Hepatocyte (in vitro differentiated cells): ENCODE measurements around the gene SLC32A1.

Experiments used
- CTCF ChIP-seq: fragments of 200-600 bp; sonication (generic); IDR thresholded peaks from 2 replicates; pipeline ENCODE4 v1.5.1; 2016; ENCODE audit warnings: antibody characterized with exemption, mild to moderate bottlenecking; ENCODE audit not compliant: poor library complexity
- EZH2phosphoT487 ChIP-seq: fragments of 200-600 bp; sonication (generic); IDR thresholded peaks from one replicate; pipeline ENCODE4 v1.6.1; 2018; ENCODE audit warnings: antibody characterized with exemption, mild to moderate bottlenecking, low read depth, moderate library complexity; ENCODE audit not compliant: unreplicated experiment, severe bottlenecking

DNA sequence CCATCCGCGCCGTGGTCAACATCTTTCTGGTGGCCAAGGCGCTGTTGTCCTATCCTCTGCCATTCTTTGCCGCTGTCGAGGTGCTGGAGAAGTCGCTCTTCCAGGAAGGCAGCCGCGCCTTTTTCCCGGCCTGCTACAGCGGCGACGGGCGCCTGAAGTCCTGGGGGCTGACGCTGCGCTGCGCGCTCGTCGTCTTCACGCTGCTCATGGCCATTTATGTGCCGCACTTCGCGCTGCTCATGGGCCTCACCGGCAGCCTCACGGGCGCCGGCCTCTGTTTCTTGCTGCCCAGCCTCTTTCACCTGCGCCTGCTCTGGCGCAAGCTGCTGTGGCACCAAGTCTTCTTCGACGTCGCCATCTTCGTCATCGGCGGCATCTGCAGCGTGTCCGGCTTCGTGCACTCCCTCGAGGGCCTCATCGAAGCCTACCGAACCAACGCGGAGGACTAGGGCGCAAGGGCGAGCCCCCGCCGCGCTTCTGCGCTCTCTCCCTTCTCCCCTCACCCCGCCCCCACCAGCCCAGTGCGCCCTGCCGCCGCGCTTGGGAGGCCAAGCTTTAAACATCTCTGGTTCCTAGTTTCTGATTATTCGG is 4.0 kb downstream of the SLC32A1 start:
- TF ChIP-seq EZH2phosphoT487 (no peak), CTCF (no peak)
